NCI-H1436 (cell line): ENCODE data around the gene WDR49.
"Not testable (repeated sequence)": the region's sequence is repeated elsewhere in the genome, so short reads cannot be mapped to it uniquely, and the experiment has no call there.

ENCODE experiments used
- DNase-seq: peaks from one replicate; lab custom pipeline; 2025; lab: John Stamatoyannopoulos, UW

The WDR49 gene

GRCh38 chr3:167614196-167614595, 39.5 kb downstream of the WDR49 start:
- not testable (repeated sequence) for DNase-seq

- DNase-seq: no peak
These were observed 42.0 kb downstream of the WDR49 start for GRCh38 chr3:167611718-167612117.

- no peak for DNase-seq
These were observed 44.6 kb downstream of the WDR49 start for GRCh38 chr3:167609156-167609555.

- DNase-seq: no peak
These were observed 46.9 kb downstream of the WDR49 start for GRCh38 chr3:167606836-167607235.

GRCh38 chr3:167605871-167606270, 47.9 kb downstream of the WDR49 start:
- DNase-seq: no peak

GRCh38 chr3:167602041-167602440, 51.7 kb downstream of the WDR49 start:
- no peak for DNase-seq

GRCh38 chr3:167587651-167588050, 66.1 kb downstream of the WDR49 start:
- no peak for DNase-seq

GRCh38 chr3:167575000-167575600, 78.6 kb downstream of the WDR49 start:
- no peak for DNase-seq

GRCh38 chr3:167572991-167573390, 80.8 kb downstream of the WDR49 start:
- DNase-seq: no peak

- no peak for DNase-seq
These were observed 85.1 kb downstream of the WDR49 start for GRCh38 chr3:167568634-167569033.

GRCh38 chr3:167565489-167565888, 88.3 kb downstream of the WDR49 start:
- DNase-seq: no peak

GRCh38 chr3:167564612-167565011, 89.1 kb downstream of the WDR49 start:
- DNase-seq: no peak

GRCh38 chr3:167559924-167560323, 93.8 kb downstream of the WDR49 start:
- no peak for DNase-seq

- DNase-seq: no peak
These were observed 98.8 kb downstream of the WDR49 start for GRCh38 chr3:167554898-167555297.

- DNase-seq: no peak
These were observed 115.7 kb downstream of the WDR49 start for GRCh38 chr3:167538081-167538480.

GRCh38 chr3:167521006-167521355, 132.8 kb downstream of the WDR49 start:
- no peak for DNase-seq

- no peak for DNase-seq
These were observed 133.3 kb downstream of the WDR49 start for GRCh38 chr3:167520266-167521005.

- DNase-seq: no peak
These were observed 145.8 kb downstream of the WDR49 start for GRCh38 chr3:167507954-167508353.

GRCh38 chr3:167502401-167502800, 151.3 kb downstream of the WDR49 start:
- DNase-seq: no peak

- DNase-seq: no peak
These were observed 151.8 kb downstream of the WDR49 start for GRCh38 chr3:167501941-167502340.

GRCh38 chr3:167497903-167498302, 155.8 kb downstream of the WDR49 start:
- no peak for DNase-seq

- DNase-seq: no peak
These were observed 160.5 kb downstream of the WDR49 start for GRCh38 chr3:167493244-167493643.

- no peak for DNase-seq
These were observed 162.1 kb downstream of the WDR49 start for GRCh38 chr3:167491621-167492020.

GRCh38 chr3:167489571-167489970, 164.2 kb downstream of the WDR49 start:
- no peak for DNase-seq
